GM23338 (cell line): ENCODE data around the gene TCP11L2. TPM values are rescaled to one million over a fixed set of nuclear protein-coding genes. Genes with fewer than 3 reads are reported as not detected.
"Not testable (repeated sequence)": the region's sequence is repeated elsewhere in the genome, so short reads cannot be mapped to it uniquely, and the experiment has no call there.

Source experiments
- ATAC-seq: fragments of 200-7000 bp; cut with Tn5 transposase; 3 replicates; pipeline ENCODE4 v1.9.1; 2020
- DNase-seq: peaks from one replicate; pipeline ENCODE4 v3.0.0-alpha.2; 2015; ENCODE audit warnings: low spot score
- H2AFZ ChIP-seq: fragments of 200-600 bp; sonication (generic); 2 replicates; pipeline ENCODE4 v1.8.0; 2016; ENCODE audit warnings: antibody characterized with exemption, mild to moderate bottlenecking, moderate library complexity
- H3F3A ChIP-seq: fragments of 200-600 bp; sonication (generic); replicated peaks from 2 replicates; pipeline ENCODE4 v1.8.0; 2017; ENCODE audit warnings: antibody characterized with exemption, mixed run types, low read depth
- H3K27ac ChIP-seq: fragments of 200-600 bp; sonication (generic); 2 replicates; pipeline ENCODE4 v1.6.1; 2016; ENCODE audit warnings: low read depth
- H3K27me3 ChIP-seq: fragments of 200-600 bp; sonication (generic); 2 replicates; pipeline ENCODE4 v1.8.0; 2016; ENCODE audit warnings: mild to moderate bottlenecking, mixed run types, moderate library complexity; ENCODE audit not compliant: insufficient read depth
- H3K36me3 ChIP-seq: fragments of 200-600 bp; sonication (generic); 2 replicates; pipeline ENCODE4 v1.8.0; 2016; ENCODE audit warnings: mild to moderate bottlenecking; ENCODE audit not compliant: insufficient read depth
- H3K4me1 ChIP-seq: fragments of 200-600 bp; sonication (generic); 2 replicates; pipeline ENCODE4 v1.8.0; 2016; ENCODE audit warnings: mild to moderate bottlenecking, moderate library complexity; ENCODE audit not compliant: insufficient read depth
- H3K4me2 ChIP-seq: fragments of 200-600 bp; sonication (generic); 2 replicates; pipeline ENCODE4 v1.7.1; 2017; ENCODE audit warnings: mixed run types
- H3K4me3 ChIP-seq: fragments of 200-600 bp; sonication (generic); 2 replicates; pipeline ENCODE4 v1.6.1; 2016; ENCODE audit warnings: mixed run types
- H3K79me2 ChIP-seq: fragments of 200-600 bp; sonication (generic); replicated peaks from 2 replicates; pipeline ENCODE4 v1.8.0; 2017; ENCODE audit warnings: mild to moderate bottlenecking; ENCODE audit not compliant: insufficient read depth
- H3K9me2 ChIP-seq: fragments of 200-600 bp; sonication (generic); 2 replicates; pipeline ENCODE4 v1.8.0; 2017; ENCODE audit not compliant: insufficient read depth
- H4K20me1 ChIP-seq: fragments of 200-600 bp; sonication (generic); replicated peaks from 2 replicates; pipeline ENCODE4 v1.8.0; 2017; ENCODE audit warnings: mild to moderate bottlenecking; ENCODE audit not compliant: insufficient read depth
- H3K27ac Mint-ChIP-seq: 2 replicates; pipeline ENCODE4 v1.8.0; 2020; ENCODE audit warnings: inconsistent platforms, mild to moderate bottlenecking, moderate library complexity, mixed read lengths
- H3K27me3 Mint-ChIP-seq: 3 replicates; pipeline ENCODE4 v1.8.0; 2022; ENCODE audit warnings: low read depth, mild to moderate bottlenecking, moderate library complexity, mixed read lengths, inconsistent platforms; ENCODE audit not compliant: insufficient read depth, poor library complexity
- H3K36me3 Mint-ChIP-seq: 3 replicates; pipeline ENCODE4 v1.8.0; 2021; ENCODE audit warnings: low read depth, mild to moderate bottlenecking, inconsistent platforms, moderate library complexity, mixed read lengths
- H3K4me1 Mint-ChIP-seq: 3 replicates; pipeline ENCODE4 v1.8.0; 2020; ENCODE audit warnings: mild to moderate bottlenecking, inconsistent platforms, mixed read lengths
- H3K4me3 Mint-ChIP-seq: 3 replicates; pipeline ENCODE4 v1.8.0; 2021; ENCODE audit warnings: moderate library complexity, mild to moderate bottlenecking, inconsistent platforms, mixed read lengths
- H3K9me3 Mint-ChIP-seq: 3 replicates; pipeline ENCODE4 v1.8.0; 2020; ENCODE audit warnings: moderate library complexity, mild to moderate bottlenecking, inconsistent platforms, mixed read lengths
- CREB1 ChIP-seq: fragments of 250-450 bp; sonication (Bioruptor Pico); IDR thresholded peaks from 2 replicates; pipeline ENCODE4 v1.5.0; 2020; ENCODE audit warnings: low read depth, mild to moderate bottlenecking, moderate library complexity
- EZH2phosphoT487 ChIP-seq: fragments of 200-600 bp; sonication (generic); IDR thresholded peaks from one replicate; pipeline ENCODE4 v1.8.1; 2018; ENCODE audit warnings: antibody characterized with exemption; ENCODE audit not compliant: unreplicated experiment
- JUNB ChIP-seq: IDR thresholded peaks from one replicate; pipeline ENCODE4 v1.6.1; 2016; ENCODE audit warnings: antibody characterized with exemption; ENCODE audit not compliant: unreplicated experiment
- NANOG ChIP-seq: IDR thresholded peaks from 2 replicates; pipeline ENCODE4 v1.6.1; 2016; ENCODE audit warnings: antibody characterized with exemption, borderline replicate concordance
- POLR2AphosphoS5 ChIP-seq: IDR thresholded peaks from 2 replicates; pipeline ENCODE4 v1.6.1; 2016; ENCODE audit warnings: antibody characterized with exemption, low read depth
- STAT1 ChIP-seq: IDR thresholded peaks from one replicate; pipeline ENCODE4 v1.6.1; 2016; ENCODE audit warnings: antibody characterized with exemption; ENCODE audit not compliant: unreplicated experiment
- ZNF114 ChIP-seq: fragments of 250-450 bp; sonication (Bioruptor Pico); IDR thresholded peaks from 2 replicates; pipeline ENCODE4 v1.5.0; 2020; ENCODE audit warnings: mild to moderate bottlenecking, moderate library complexity
- ZNF331 ChIP-seq: fragments of 250-450 bp; sonication (Bioruptor Pico); IDR thresholded peaks from 2 replicates; pipeline ENCODE4 v1.5.0; 2020; ENCODE audit warnings: low read depth, mild to moderate bottlenecking, moderate library complexity
- polyA plus RNA-seq: library from polyadenylated mRNA; unstranded; fragments of >200 nt; fragmentation: Nextera tagmentation; extraction: Ambion mirVana; gene quantifications from 2 replicates; pipeline ENCODE4 v1.2.1, GENCODE V29; 2016
- total RNA-seq: library from RNA; depleted of rRNA; stranded (reverse); fragments of >200 nt; shearing (Covaris generic); gene quantifications from 2 replicates; pipeline ENCODE4 v1.2.3, GENCODE V29; 2014
- TF ChIP-seq, protein P1 (sequence below): fragments of 250-450 bp; sonication (Bioruptor Pico); IDR thresholded peaks from 2 replicates; pipeline ENCODE4 v1.5.0; 2020; ENCODE audit warnings: mild to moderate bottlenecking, moderate library complexity
- TF ChIP-seq, protein P2 (sequence below): IDR thresholded peaks from one replicate; pipeline ENCODE4 v1.6.1; 2018; ENCODE audit warnings: antibody characterized with exemption; ENCODE audit not compliant: unreplicated experiment

TCP11L2 gene
- total and polyA plus RNA-seq, 2 experiments from 2014 or later: 1.4 to 4.4 TPM

DNA sequence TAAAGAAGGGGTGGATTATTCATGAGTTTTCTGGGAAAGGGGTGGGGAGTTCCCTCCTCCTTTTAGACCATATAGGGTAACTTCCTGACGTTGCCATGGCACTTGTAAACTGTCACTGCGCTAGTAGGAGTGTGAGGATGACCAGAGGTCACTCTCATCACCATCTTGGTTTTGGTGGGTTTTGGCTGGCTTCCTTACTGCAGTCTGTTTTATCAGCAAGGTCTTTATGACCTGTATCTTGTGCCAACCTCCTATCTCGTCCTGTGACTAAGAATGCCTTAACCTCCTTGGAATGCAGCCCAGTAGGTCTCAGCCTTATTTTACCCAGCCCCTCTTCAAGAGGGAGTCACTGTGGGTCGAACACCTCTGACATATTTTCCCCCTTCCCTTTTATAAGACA, 79.3 kb downstream of the TCP11L2 start:
- ATAC-seq, H3K36me3 ChIP-seq, H3K27ac Mint-ChIP-seq: not testable (repeated sequence)

DNA sequence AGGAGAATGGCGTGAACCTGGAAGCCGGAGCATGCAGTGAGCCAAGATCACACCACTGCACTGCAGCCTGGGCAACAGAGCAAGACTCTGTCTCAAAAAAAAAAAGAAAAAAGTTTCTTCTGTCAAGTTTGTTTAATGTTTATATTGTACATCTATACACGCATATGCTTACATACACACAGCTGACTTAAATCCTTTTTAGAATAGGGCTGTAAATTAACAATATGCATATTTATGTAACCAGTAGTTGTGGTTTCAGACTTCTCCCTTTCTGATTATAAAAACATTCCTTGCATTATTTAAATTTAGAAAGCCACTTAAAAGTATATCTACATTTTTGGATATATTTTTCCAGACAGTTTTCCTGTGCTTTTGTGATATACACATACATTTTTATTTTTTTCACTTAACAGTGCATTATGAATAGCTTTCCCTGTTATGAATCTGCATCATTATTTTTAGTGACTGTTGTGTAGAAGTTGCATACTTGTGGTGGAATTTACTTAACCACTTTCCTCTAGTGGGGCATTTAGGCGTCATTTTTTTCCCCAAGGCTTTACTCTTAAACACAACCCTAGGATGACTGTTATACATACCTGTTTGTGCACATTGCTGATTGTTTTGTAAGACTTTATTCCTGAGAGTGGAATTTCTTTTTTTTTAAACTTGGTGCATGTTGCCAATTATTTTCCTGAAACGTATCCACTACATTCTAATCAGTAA, 84.4 kb downstream of the TCP11L2 start:
- no peak overlapping the region for H3K4me3 Mint-ChIP-seq
- no peaks in the 10 kb centered on the region for H3K9me2 ChIP-seq
- no peaks in the 10 kb centered on the region for H3K9me3 Mint-ChIP-seq
- ATAC-seq (no peak), DNase-seq (no peak)
- no peaks in the 10 kb centered on the region for H4K20me1 ChIP-seq
- no peak overlapping the region for H3K4me3 ChIP-seq
- H3K27me3 ChIP-seq: no peaks in the 10 kb centered on the region
- H3K36me3 ChIP-seq: no peaks in the 10 kb centered on the region
- H3K4me1 ChIP-seq: peaks cover 7% of the 10 kb centered on the region; the same call in 1 of the 2 replicates
- no peaks in the 10 kb centered on the region for H3K79me2 ChIP-seq
- H3K27ac Mint-ChIP-seq: no peak overlapping the region
- H3K36me3 Mint-ChIP-seq: peaks cover 13% of the 10 kb centered on the region
- H2AFZ ChIP-seq: no peak overlapping the region
- peaks cover 4% of the 10 kb centered on the region; the same call in 2 of the 3 replicates for H3K4me1 Mint-ChIP-seq
- H3K27ac ChIP-seq: no peak overlapping the region
- no peak overlapping the region for H3K4me2 ChIP-seq
- H3F3A ChIP-seq: no peaks in the 10 kb centered on the region
- peaks cover 2% of the 10 kb centered on the region for H3K27me3 Mint-ChIP-seq
- TF ChIP-seq ZNF331 (CRISPR knock-in tag) (no peak), JUNB (no peak), STAT1 (no peak), EZH2phosphoT487 (no peak), ZNF114 (CRISPR knock-in tag) (no peak), CREB1 (CRISPR knock-in tag) (no peak), POLR2AphosphoS5 (no peak), NANOG (no peak)
- TF ChIP-seq, protein P1, sequence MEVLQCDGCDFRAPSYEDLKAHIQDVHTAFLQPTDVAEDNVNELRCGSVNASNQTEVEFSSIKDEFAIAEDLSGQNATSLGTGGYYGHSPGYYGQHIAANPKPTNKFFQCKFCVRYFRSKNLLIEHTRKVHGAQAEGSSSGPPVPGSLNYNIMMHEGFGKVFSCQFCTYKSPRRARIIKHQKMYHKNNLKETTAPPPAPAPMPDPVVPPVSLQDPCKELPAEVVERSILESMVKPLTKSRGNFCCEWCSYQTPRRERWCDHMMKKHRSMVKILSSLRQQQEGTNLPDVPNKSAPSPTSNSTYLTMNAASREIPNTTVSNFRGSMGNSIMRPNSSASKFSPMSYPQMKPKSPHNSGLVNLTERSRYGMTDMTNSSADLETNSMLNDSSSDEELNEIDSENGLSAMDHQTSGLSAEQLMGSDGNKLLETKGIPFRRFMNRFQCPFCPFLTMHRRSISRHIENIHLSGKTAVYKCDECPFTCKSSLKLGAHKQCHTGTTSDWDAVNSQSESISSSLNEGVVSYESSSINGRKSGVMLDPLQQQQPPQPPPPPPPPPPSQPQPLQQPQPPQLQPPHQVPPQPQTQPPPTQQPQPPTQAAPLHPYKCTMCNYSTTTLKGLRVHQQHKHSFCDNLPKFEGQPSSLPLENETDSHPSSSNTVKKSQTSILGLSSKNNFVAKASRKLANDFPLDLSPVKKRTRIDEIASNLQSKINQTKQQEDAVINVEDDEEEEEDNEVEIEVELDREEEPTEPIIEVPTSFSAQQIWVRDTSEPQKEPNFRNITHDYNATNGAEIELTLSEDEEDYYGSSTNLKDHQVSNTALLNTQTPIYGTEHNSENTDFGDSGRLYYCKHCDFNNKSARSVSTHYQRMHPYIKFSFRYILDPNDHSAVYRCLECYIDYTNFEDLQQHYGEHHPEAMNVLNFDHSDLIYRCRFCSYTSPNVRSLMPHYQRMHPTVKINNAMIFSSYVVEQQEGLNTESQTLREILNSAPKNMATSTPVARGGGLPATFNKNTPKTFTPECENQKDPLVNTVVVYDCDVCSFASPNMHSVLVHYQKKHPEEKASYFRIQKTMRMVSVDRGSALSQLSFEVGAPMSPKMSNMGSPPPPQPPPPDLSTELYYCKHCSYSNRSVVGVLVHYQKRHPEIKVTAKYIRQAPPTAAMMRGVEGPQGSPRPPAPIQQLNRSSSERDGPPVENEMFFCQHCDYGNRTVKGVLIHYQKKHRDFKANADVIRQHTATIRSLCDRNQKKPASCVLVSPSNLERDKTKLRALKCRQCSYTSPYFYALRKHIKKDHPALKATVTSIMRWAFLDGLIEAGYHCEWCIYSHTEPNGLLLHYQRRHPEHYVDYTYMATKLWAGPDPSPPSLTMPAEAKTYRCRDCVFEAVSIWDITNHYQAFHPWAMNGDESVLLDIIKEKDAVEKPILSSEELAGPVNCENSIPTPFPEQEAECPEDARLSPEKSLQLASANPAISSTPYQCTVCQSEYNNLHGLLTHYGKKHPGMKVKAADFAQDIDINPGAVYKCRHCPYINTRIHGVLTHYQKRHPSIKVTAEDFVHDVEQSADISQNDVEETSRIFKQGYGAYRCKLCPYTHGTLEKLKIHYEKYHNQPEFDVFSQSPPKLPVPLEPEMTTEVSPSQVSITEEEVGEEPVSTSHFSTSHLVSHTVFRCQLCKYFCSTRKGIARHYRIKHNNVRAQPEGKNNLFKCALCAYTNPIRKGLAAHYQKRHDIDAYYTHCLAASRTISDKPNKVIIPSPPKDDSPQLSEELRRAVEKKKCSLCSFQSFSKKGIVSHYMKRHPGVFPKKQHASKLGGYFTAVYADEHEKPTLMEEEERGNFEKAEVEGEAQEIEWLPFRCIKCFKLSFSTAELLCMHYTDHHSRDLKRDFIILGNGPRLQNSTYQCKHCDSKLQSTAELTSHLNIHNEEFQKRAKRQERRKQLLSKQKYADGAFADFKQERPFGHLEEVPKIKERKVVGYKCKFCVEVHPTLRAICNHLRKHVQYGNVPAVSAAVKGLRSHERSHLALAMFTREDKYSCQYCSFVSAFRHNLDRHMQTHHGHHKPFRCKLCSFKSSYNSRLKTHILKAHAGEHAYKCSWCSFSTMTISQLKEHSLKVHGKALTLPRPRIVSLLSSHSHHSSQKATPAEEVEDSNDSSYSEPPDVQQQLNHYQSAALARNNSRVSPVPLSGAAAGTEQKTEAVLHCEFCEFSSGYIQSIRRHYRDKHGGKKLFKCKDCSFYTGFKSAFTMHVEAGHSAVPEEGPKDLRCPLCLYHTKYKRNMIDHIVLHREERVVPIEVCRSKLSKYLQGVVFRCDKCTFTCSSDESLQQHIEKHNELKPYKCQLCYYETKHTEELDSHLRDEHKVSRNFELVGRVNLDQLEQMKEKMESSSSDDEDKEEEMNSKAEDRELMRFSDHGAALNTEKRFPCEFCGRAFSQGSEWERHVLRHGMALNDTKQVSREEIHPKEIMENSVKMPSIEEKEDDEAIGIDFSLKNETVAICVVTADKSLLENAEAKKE (CRISPR knock-in tag): no peak
- TF ChIP-seq, protein P2, sequence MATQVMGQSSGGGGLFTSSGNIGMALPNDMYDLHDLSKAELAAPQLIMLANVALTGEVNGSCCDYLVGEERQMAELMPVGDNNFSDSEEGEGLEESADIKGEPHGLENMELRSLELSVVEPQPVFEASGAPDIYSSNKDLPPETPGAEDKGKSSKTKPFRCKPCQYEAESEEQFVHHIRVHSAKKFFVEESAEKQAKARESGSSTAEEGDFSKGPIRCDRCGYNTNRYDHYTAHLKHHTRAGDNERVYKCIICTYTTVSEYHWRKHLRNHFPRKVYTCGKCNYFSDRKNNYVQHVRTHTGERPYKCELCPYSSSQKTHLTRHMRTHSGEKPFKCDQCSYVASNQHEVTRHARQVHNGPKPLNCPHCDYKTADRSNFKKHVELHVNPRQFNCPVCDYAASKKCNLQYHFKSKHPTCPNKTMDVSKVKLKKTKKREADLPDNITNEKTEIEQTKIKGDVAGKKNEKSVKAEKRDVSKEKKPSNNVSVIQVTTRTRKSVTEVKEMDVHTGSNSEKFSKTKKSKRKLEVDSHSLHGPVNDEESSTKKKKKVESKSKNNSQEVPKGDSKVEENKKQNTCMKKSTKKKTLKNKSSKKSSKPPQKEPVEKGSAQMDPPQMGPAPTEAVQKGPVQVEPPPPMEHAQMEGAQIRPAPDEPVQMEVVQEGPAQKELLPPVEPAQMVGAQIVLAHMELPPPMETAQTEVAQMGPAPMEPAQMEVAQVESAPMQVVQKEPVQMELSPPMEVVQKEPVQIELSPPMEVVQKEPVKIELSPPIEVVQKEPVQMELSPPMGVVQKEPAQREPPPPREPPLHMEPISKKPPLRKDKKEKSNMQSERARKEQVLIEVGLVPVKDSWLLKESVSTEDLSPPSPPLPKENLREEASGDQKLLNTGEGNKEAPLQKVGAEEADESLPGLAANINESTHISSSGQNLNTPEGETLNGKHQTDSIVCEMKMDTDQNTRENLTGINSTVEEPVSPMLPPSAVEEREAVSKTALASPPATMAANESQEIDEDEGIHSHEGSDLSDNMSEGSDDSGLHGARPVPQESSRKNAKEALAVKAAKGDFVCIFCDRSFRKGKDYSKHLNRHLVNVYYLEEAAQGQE: no peak

More for the DNA sequence above, 79.3 kb downstream of the TCP11L2 start:
- not testable (repeated sequence) for H3K4me2 ChIP-seq, H3K27ac ChIP-seq, H4K20me1 ChIP-seq, H3K9me3 Mint-ChIP-seq, H3K4me3 ChIP-seq, DNase-seq, H3K4me1 Mint-ChIP-seq, H3K27me3 Mint-ChIP-seq, H3K79me2 ChIP-seq, H3F3A ChIP-seq, H2AFZ ChIP-seq, H3K4me3 Mint-ChIP-seq, H3K9me2 ChIP-seq, H3K27me3 ChIP-seq, H3K4me1 ChIP-seq
- peaks cover 35% of the 10 kb centered on the region for H3K36me3 Mint-ChIP-seq
